NOMO-1 treated with DMSO at 0.1 percent for 48 hours (cell line): ENCODE data around the gene FEM1C.

ENCODE experiments used
- DNase-seq: peaks from one replicate; lab custom pipeline; 2025; ENCODE audit not compliant: unreplicated experiment; lab: John Stamatoyannopoulos, UW

The FEM1C gene

GRCh38 chr5:115558388-115558956 lies 13.9 kb upstream of the FEM1C start:
- DNase-seq, result no peak

GRCh38 chr5:115557667-115558387 lies 13.3 kb upstream of the FEM1C start:
- DNase-seq, result no peak

- no peak for DNase-seq
Measured at GRCh38 chr5:115556276-115556675, 11.7 kb upstream of the FEM1C start.

- no peak for DNase-seq
Measured at GRCh38 chr5:115555084-115555633, 10.6 kb upstream of the FEM1C start.

- DNase-seq, result no peak
Measured at GRCh38 chr5:115553082-115553481, 8.5 kb upstream of the FEM1C start.

- no peak for DNase-seq
Measured at GRCh38 chr5:115551415-115551814, 6.8 kb upstream of the FEM1C start.

GRCh38 chr5:115549154-115549553 lies 4.6 kb upstream of the FEM1C start:
- DNase-seq, result no peak

GRCh38 chr5:115548683-115549082 lies 4.1 kb upstream of the FEM1C start:
- DNase-seq, result no peak

- no peak for DNase-seq
Measured at GRCh38 chr5:115545351-115545882, 842 bp upstream of the FEM1C start.

- DNase-seq, result peak; percentile 65
Measured at GRCh38 chr5:115544043-115544435, 536 bp downstream of the FEM1C start.

GRCh38 chr5:115543365-115544042 lies 1.1 kb downstream of the FEM1C start:
- DNase-seq, result peak; percentile 65

- DNase-seq, result peak; percentile 28
Measured at GRCh38 chr5:115542651-115543364, 1.8 kb downstream of the FEM1C start.

GRCh38 chr5:115542086-115542485 lies 2.5 kb downstream of the FEM1C start:
- no peak for DNase-seq

GRCh38 chr5:115541611-115542010 lies 3.0 kb downstream of the FEM1C start:
- no peak for DNase-seq

GRCh38 chr5:115535479-115536035 lies 9.0 kb downstream of the FEM1C start:
- no peak for DNase-seq

GRCh38 chr5:115532517-115532916 lies 12.1 kb downstream of the FEM1C start:
- no peak for DNase-seq

- no peak for DNase-seq
Measured at GRCh38 chr5:115531787-115532367, 12.7 kb downstream of the FEM1C start.

GRCh38 chr5:115531380-115531779 lies 13.2 kb downstream of the FEM1C start:
- no peak for DNase-seq

GRCh38 chr5:115530426-115530825 lies 14.1 kb downstream of the FEM1C start:
- no peak for DNase-seq

- DNase-seq, result no peak
Measured at GRCh38 chr5:115526604-115527003, 18.0 kb downstream of the FEM1C start.
